Brain microvascular endothelial cell (primary cell): ENCODE data around the gene E2F1.
A peak's percentile ranks its signal among the peaks of the same experiment; 100 is the strongest.

Experiments used
- DNase-seq: peaks from one replicate; pipeline ENCODE4 v3.0.0-alpha.2; 2020
- H3K27ac ChIP-seq: fragments of 250-450 bp; sonication (Bioruptor Pico); 2 replicates; pipeline ENCODE4 v1.5.1; 2020; ENCODE audit warnings: mild to moderate bottlenecking, moderate library complexity
- H3K27me3 ChIP-seq: fragments of 250-450 bp; sonication (Bioruptor Pico); replicated peaks from 2 replicates; pipeline ENCODE4 v1.5.1; 2020; ENCODE audit warnings: mild to moderate bottlenecking
- H3K36me3 ChIP-seq: fragments of 250-450 bp; sonication (Bioruptor Pico); replicated peaks from 2 replicates; pipeline ENCODE4 v1.5.1; 2020; ENCODE audit warnings: mild to moderate bottlenecking
- H3K4me3 ChIP-seq: 2 replicates; pipeline ENCODE4 v1.5.1; 2011; ENCODE audit warnings: low read depth, mild to moderate bottlenecking, control low read depth, low read length, moderate library complexity
- CTCF ChIP-seq: IDR thresholded peaks from 2 replicates; pipeline ENCODE4 v1.5.1; 2011; ENCODE audit warnings: low read depth, mild to moderate bottlenecking, moderate library complexity, low read length, control low read depth, inconsistent platforms; ENCODE audit errors: missing control alignments
- in situ Hi-C: cut with HindIII; loops from 2 replicates; pipeline ENCODE4 v1.10.0; 2017; ENCODE audit warnings: low sequenced_read_pairs, low pct_ligation_motif_present

Gene E2F1

GRCh38 chr20:33686984-33687366 lies 790 bp upstream of the E2F1 start:
- DNase-seq: no peak
- in situ Hi-C loops: no loop called here
- no peak for TF ChIP-seq CTCF
- Histone ChIP-seq H3K4me3 (peak overlapping the region; percentile 49), H3K27me3 (no peaks in the 10 kb centered on the region), H3K36me3 (no peaks in the 10 kb centered on the region), H3K27ac (peak overlapping the region; percentile 64)

GRCh38 chr20:33685328-33686099 lies 671 bp downstream of the E2F1 start:
- no peaks in the 10 kb centered on the region for H3K36me3 ChIP-seq
- TF ChIP-seq CTCF: no peak
- no peaks in the 10 kb centered on the region for H3K27me3 ChIP-seq
- DNase-seq: no peak
- H3K4me3 ChIP-seq: peak overlapping the region; percentile 56
- H3K27ac ChIP-seq: peak overlapping the region; percentile 64
- in situ Hi-C loops: no loop called here

GRCh38 chr20:33684533-33685327 lies 1.5 kb downstream of the E2F1 start:
- no peak for DNase-seq
- H3K27ac ChIP-seq: no peak overlapping the region
- H3K27me3 ChIP-seq: no peaks in the 10 kb centered on the region
- in situ Hi-C loops: no loop called here
- no peaks in the 10 kb centered on the region for H3K36me3 ChIP-seq
- H3K4me3 ChIP-seq: peak overlapping the region; percentile 56
- TF ChIP-seq CTCF: no peak

GRCh38 chr20:33681728-33682353 lies 4.3 kb downstream of the E2F1 start:
- TF ChIP-seq CTCF: no peak
- Histone ChIP-seq H3K27ac (no peak overlapping the region), H3K36me3 (no peaks in the 10 kb centered on the region), H3K27me3 (no peaks in the 10 kb centered on the region), H3K4me3 (no peak overlapping the region)
- in situ Hi-C loops: no loop called here
- no peak for DNase-seq

GRCh38 chr20:33681288-33681687 lies 4.9 kb downstream of the E2F1 start:
- no peak for DNase-seq
- Histone ChIP-seq H3K27ac (no peak overlapping the region), H3K27me3 (no peaks in the 10 kb centered on the region), H3K4me3 (no peak overlapping the region), H3K36me3 (no peaks in the 10 kb centered on the region)
- in situ Hi-C loops: no loop called here
- no peak for TF ChIP-seq CTCF
